KMS-11 (cell line): ENCODE data around the gene TRIM66.

Experiments
- H2AFZ ChIP-seq: fragments of 200-600 bp; sonication (generic); 2 replicates; pipeline ENCODE4 v1.6.1; 2016; ENCODE audit warnings: antibody characterized with exemption, mixed run types, low read depth
- H3K27ac ChIP-seq: fragments of 200-600 bp; sonication (generic); 2 replicates; pipeline ENCODE4 v1.6.1; 2016; ENCODE audit warnings: mild to moderate bottlenecking, mixed run types
- H3K27me3 ChIP-seq: fragments of 200-600 bp; sonication (generic); 2 replicates; pipeline ENCODE4 v1.6.1; 2017; ENCODE audit warnings: mild to moderate bottlenecking, low read depth, mixed run types, moderate library complexity; ENCODE audit not compliant: insufficient read depth
- H3K36me3 ChIP-seq: fragments of 200-600 bp; sonication (generic); 2 replicates; pipeline ENCODE4 v1.6.1; 2017; ENCODE audit warnings: mild to moderate bottlenecking, mixed run types; ENCODE audit not compliant: insufficient read depth
- H3K4me1 ChIP-seq: fragments of 200-600 bp; sonication (generic); 2 replicates; pipeline ENCODE4 v1.6.1; 2016; ENCODE audit warnings: mild to moderate bottlenecking, low read depth, mixed run types; ENCODE audit not compliant: poor library complexity, severe bottlenecking
- H3K4me2 ChIP-seq: fragments of 200-600 bp; sonication (generic); 2 replicates; pipeline ENCODE4 v1.7.0; 2016; ENCODE audit warnings: mild to moderate bottlenecking, mixed run types
- H3K4me3 ChIP-seq: fragments of 200-600 bp; sonication (generic); IDR thresholded peaks from 2 replicates; pipeline ENCODE4 v1.6.1; 2017; ENCODE audit warnings: low read depth, low read length, mixed read lengths; ENCODE audit not compliant: insufficient read depth
- H3K79me2 ChIP-seq: fragments of 200-600 bp; sonication (generic); 2 replicates; pipeline ENCODE4 v1.6.1; 2016; ENCODE audit warnings: low read depth, mixed run types; ENCODE audit not compliant: insufficient read depth
- H3K9ac ChIP-seq: fragments of 200-600 bp; sonication (generic); 2 replicates; pipeline ENCODE4 v1.6.1; 2016; ENCODE audit warnings: mild to moderate bottlenecking, mixed run types
- H4K20me1 ChIP-seq: fragments of 200-600 bp; sonication (generic); 2 replicates; pipeline ENCODE4 v1.6.1; 2016; ENCODE audit warnings: mild to moderate bottlenecking, mixed run types; ENCODE audit not compliant: insufficient read depth
- TF ChIP-seq, protein P1 (sequence below): fragments of 200-600 bp; sonication (generic); conservative IDR thresholded peaks from 2 replicates; pipeline ENCODE4 v1.6.1; 2017; ENCODE audit warnings: low read depth, mild to moderate bottlenecking, antibody characterized with exemption, low read length, moderate library complexity, mixed read lengths

Gene TRIM66

DNA sequence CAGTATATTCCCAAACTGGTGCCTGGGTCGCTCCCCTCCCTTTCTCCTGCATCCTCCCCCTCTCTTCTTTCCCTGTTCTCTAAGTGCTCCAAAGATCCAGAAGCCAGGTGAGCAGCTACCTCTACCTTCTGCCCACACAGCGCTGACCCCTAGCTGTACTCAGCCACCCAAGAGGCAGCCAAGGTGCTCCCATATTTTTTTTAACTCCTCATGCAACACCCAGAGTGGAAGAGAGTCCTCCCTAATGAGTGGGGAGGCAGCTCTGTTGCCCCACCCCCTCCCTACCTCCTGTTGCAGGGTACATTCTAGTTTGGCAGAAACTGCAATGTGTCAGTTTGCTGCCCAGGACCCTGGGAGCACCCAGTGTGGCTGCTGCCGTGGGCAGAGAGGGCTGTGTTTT, 40.3 kb upstream of the TRIM66 start:
- no peak overlapping the region for H3K9ac ChIP-seq
- no peak overlapping the region for H2AFZ ChIP-seq
- H3K79me2 ChIP-seq = no peaks in the 10 kb centered on the region
- no peaks in the 10 kb centered on the region for H3K4me1 ChIP-seq
- H3K27ac ChIP-seq = no peak overlapping the region
- no peaks in the 10 kb centered on the region for H3K36me3 ChIP-seq
- no peak overlapping the region for H3K4me2 ChIP-seq
- no peak overlapping the region for H3K4me3 ChIP-seq
- TF ChIP-seq, protein P1, sequence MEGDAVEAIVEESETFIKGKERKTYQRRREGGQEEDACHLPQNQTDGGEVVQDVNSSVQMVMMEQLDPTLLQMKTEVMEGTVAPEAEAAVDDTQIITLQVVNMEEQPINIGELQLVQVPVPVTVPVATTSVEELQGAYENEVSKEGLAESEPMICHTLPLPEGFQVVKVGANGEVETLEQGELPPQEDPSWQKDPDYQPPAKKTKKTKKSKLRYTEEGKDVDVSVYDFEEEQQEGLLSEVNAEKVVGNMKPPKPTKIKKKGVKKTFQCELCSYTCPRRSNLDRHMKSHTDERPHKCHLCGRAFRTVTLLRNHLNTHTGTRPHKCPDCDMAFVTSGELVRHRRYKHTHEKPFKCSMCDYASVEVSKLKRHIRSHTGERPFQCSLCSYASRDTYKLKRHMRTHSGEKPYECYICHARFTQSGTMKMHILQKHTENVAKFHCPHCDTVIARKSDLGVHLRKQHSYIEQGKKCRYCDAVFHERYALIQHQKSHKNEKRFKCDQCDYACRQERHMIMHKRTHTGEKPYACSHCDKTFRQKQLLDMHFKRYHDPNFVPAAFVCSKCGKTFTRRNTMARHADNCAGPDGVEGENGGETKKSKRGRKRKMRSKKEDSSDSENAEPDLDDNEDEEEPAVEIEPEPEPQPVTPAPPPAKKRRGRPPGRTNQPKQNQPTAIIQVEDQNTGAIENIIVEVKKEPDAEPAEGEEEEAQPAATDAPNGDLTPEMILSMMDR = no peak
- no peaks in the 10 kb centered on the region for H4K20me1 ChIP-seq
- H3K27me3 ChIP-seq = no peaks in the 10 kb centered on the region

DNA sequence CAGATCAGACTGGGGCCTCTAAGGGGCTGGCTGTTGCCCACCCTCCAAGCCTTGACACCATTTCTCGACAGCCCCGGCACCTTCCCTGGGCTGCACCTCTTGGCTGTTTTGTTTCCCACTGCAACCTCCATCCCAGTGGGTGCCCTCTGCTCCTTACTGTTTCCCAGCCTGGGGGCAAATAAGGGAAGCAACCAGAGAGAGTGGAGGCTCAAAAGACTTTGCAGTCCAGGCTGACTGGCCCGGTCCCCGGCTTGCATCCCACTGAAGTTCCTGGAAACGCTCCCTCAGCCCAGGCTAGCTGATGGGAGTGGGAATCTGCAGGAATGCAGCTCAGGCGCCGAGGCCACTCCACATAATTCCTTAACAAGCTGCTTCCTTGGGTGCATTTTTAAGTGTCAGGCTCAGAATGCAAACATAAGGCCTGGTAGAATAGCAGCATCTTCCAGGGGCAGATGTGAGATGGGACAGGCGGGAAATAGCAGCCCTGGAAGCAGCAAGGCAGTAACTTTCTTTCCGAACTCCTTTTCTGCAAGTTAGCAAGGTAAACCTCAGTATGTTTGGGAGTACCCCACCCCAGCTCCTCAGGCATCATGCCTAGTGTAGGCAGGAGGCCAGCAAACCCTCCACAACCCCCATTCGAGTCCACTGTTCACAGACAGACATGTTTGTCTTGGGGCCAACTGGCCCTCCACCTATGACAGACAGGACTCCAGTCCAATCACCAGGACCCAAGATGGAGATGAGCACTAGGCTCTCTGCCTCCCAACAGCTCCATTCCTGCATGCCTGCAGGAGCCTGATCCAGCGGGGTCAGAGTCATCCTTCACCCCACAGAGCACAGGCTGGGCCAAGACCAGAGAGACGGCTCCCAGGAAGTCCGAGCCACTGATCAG, 39.4 kb upstream of the TRIM66 start:
- no peak overlapping the region for H3K4me3 ChIP-seq
- no peak overlapping the region for H3K9ac ChIP-seq
- no peaks in the 10 kb centered on the region for H3K4me1 ChIP-seq
- no peaks in the 10 kb centered on the region for H3K79me2 ChIP-seq
- no peaks in the 10 kb centered on the region for H4K20me1 ChIP-seq
- H3K27ac ChIP-seq = no peak overlapping the region
- no peaks in the 10 kb centered on the region for H3K27me3 ChIP-seq
- H3K4me2 ChIP-seq = no peak overlapping the region
- H3K36me3 ChIP-seq = no peaks in the 10 kb centered on the region
- H2AFZ ChIP-seq = no peak overlapping the region
- TF ChIP-seq, protein P1 = no peak

DNA sequence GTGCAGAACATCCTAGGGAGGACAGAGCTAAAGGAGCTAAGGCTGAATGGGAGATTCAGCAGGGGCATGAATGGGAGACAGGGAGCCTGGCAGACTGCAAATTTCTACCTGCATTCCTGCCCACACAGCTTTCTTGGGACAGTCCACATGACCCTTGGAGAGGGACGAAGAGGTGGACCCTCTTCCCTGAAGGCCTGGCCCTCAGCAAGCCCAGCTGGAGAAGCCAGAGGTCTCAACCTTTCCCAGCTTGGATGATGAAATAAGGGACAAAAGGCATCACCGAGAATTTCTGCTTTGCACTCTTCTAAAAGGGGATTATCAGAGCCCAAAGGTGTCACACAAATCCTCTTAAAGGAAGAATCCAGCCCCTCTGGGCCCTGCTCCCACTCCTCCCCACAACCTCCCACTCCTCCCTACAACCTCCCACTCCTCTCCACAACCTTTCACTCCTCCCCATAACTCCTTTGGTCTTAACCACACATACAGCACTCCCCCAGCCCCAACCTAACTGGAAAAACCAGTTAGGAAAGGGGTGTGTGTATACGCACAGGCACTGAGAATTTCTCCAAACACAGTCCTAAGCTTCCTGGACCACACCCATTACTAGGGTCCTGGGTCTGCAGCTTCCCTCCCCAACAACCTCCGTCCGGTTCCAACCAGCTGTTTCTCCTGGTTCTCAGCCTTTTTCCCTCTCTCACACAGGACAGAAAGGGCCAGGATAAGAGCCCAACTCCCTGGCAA, 38.6 kb upstream of the TRIM66 start:
- no peak overlapping the region for H3K27ac ChIP-seq
- TF ChIP-seq, protein P1 = no peak
- H2AFZ ChIP-seq = no peak overlapping the region
- H4K20me1 ChIP-seq = no peaks in the 10 kb centered on the region
- no peak overlapping the region for H3K9ac ChIP-seq
- no peak overlapping the region for H3K4me2 ChIP-seq
- H3K4me3 ChIP-seq = no peak overlapping the region
- H3K79me2 ChIP-seq = no peaks in the 10 kb centered on the region
- H3K4me1 ChIP-seq = no peaks in the 10 kb centered on the region
- no peaks in the 10 kb centered on the region for H3K27me3 ChIP-seq
- H3K36me3 ChIP-seq = no peaks in the 10 kb centered on the region

DNA sequence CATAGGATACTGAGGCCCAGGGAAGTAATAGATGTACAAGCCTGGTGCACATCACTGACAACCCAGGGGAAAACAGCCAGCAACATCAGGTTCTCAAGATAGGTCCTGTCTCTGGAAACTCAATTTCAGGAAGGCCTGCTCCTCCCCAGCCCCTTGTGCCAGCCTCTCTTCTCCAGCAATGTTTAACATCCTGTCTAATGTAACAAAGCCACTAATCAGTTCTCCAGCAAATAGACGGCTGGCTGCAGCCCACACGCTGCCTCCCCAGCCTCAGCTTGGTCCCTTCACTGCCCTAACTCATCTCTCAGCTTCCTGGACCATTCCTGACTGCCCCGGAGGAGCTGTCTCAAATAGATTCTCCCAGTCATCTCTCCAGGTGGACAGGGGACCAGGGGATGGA, 37.9 kb upstream of the TRIM66 start:
- H3K4me3 ChIP-seq = no peak overlapping the region
- H3K79me2 ChIP-seq = no peaks in the 10 kb centered on the region
- H3K4me2 ChIP-seq = no peak overlapping the region
- no peaks in the 10 kb centered on the region for H3K4me1 ChIP-seq
- H3K9ac ChIP-seq = no peak overlapping the region
- H2AFZ ChIP-seq = no peak overlapping the region
- TF ChIP-seq, protein P1 = no peak
- H3K27me3 ChIP-seq = no peaks in the 10 kb centered on the region
- no peaks in the 10 kb centered on the region for H4K20me1 ChIP-seq
- H3K27ac ChIP-seq = no peak overlapping the region
- no peaks in the 10 kb centered on the region for H3K36me3 ChIP-seq
